GM06990 (cell line): Measurements from ENCODE around the gene ACOT13.
A peak's percentile ranks its signal among the peaks of the same experiment; 100 is the strongest.
"Not testable (repeated sequence)": the region's sequence is repeated elsewhere in the genome, so short reads cannot be mapped to it uniquely, and the experiment has no call there.

Source experiments
- DNase-seq: peaks from one replicate; pipeline ENCODE4 v3.0.0-alpha.2; 2011; ENCODE audit not compliant: insufficient read length; ENCODE audit errors: extremely low read depth
- H3K27me3 ChIP-seq: replicated peaks from 2 replicates; pipeline ENCODE4 v1.6.0; 2011; ENCODE audit warnings: low read length; ENCODE audit not compliant: control insufficient read depth, insufficient read depth
- H3K36me3 ChIP-seq: 2 replicates; pipeline ENCODE4 v1.5.1; 2011; ENCODE audit warnings: low read length; ENCODE audit not compliant: control insufficient read depth, insufficient read depth
- H3K4me3 ChIP-seq: replicated peaks from 2 replicates; pipeline ENCODE4 v1.5.1; 2011; ENCODE audit warnings: low read depth, mild to moderate bottlenecking, control low read depth, low read length
- TF ChIP-seq, protein P1 (sequence below): IDR thresholded peaks from 2 replicates; pipeline ENCODE4 v1.5.1; 2011; ENCODE audit warnings: low read length, control low read depth, mild to moderate bottlenecking, inconsistent platforms; ENCODE audit not compliant: insufficient read depth, poor library complexity, severe bottlenecking

The ACOT13 gene

DNA sequence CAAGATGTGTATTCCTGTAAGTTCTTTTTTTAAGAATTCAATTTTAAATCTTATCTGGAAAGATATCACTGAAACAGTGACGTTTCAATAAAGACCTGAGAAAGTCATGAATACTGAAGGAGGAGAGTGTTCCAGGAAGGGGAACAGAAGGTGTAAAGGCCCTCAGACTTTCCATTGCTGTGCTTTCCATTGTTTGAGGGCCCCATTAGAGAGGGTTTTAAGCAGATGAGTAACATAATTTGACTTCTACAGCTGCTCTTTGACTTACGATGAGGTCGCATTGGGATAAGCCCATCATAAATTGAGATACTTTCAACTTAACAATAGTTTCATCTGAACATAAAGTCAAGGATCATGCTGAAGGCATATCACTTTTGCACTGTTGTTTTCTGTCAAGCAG lies 24.7 kb downstream of the ACOT13 start:
- Histone ChIP-seq H3K27me3 (no peaks in the 10 kb centered on the region), H3K36me3 (no peaks in the 10 kb centered on the region), H3K4me3 (no peak overlapping the region)
- DNase-seq, result no peak
- TF ChIP-seq, protein P1, sequence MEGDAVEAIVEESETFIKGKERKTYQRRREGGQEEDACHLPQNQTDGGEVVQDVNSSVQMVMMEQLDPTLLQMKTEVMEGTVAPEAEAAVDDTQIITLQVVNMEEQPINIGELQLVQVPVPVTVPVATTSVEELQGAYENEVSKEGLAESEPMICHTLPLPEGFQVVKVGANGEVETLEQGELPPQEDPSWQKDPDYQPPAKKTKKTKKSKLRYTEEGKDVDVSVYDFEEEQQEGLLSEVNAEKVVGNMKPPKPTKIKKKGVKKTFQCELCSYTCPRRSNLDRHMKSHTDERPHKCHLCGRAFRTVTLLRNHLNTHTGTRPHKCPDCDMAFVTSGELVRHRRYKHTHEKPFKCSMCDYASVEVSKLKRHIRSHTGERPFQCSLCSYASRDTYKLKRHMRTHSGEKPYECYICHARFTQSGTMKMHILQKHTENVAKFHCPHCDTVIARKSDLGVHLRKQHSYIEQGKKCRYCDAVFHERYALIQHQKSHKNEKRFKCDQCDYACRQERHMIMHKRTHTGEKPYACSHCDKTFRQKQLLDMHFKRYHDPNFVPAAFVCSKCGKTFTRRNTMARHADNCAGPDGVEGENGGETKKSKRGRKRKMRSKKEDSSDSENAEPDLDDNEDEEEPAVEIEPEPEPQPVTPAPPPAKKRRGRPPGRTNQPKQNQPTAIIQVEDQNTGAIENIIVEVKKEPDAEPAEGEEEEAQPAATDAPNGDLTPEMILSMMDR, result no peak

DNA sequence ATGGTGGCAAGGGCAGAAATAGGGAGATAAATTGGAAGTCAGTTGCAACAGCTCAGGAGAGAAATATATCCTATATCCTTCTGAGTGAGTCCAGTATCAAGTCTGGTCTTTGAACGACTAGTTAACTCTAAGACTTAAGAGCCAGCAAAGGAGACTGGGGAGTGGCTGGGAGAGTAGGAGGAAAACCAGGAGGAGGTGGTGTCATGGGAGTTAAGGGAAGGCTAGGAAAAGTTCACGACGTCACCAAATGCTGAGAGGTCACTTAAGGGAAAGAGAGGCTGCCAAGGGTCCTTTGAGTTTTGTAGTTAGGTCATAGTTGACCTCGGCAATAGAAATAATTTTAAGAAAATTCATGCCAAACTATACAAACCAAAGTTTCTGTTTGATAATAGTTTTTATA lies 25.1 kb downstream of the ACOT13 start:
- no peak for DNase-seq
- H3K4me3 ChIP-seq, result no peak overlapping the region
- TF ChIP-seq, protein P1, result no peak
- H3K36me3 ChIP-seq, result no peaks in the 10 kb centered on the region
- H3K27me3 ChIP-seq, result no peaks in the 10 kb centered on the region

DNA sequence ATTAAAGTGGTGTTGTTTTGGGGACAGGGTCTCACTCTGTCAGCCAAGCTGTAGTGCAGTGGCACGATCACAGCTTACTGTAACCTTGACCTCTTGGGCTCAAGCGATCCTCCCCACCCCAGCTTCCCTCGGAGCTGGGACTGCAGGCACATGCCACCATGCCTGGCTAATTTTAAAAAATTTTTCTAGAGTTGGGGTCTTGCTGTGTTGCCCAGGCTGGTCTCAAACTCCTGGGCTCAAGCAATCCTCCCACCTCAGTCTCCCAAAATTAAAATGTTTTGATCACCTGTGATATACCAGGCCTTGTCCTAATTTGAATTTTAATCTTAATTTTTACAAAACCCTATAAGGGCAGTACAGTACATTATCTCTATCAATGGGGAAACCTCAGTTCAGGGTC lies 25.5 kb downstream of the ACOT13 start:
- H3K36me3 ChIP-seq, result no peaks in the 10 kb centered on the region
- H3K4me3 ChIP-seq, result no peak overlapping the region
- no peaks in the 10 kb centered on the region for H3K27me3 ChIP-seq
- TF ChIP-seq, protein P1, result no peak
- DNase-seq, result no peak

DNA sequence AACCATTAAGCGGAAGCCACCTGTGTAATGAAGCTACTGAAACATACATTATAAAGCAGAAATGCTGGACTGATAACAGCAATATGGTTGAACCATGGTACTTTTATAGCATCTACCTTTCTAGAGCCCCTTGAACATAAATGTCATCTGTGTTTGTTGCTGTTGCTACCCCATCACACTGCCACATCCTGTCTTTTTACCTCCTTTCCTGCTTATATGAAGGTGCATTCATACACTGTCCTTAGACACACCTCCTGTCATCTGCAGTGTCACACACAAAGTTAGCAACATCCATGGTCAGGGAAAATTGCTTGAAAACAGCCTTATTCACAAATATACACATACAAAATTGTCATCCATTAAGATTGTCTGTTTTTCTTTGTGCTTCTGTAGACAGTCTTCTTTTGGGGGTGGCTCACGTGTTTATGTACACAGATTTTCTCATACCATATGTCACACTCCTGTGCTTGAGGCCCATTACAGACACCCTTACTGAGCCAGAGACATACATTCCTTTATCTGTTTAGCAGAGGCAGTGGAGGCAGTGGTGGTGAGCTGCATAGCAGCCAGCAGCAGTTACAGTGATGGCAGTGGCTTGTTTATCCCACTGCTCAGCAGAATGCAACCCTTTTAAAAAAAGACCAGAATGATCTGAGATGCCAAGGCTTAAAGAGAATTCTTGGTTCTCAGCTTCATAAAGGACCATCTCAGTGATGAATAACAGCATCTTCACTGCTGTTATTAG lies 26.1 kb downstream of the ACOT13 start:
- DNase-seq, result no peak
- Histone ChIP-seq H3K4me3 (no peak overlapping the region), H3K36me3 (no peaks in the 10 kb centered on the region), H3K27me3 (no peaks in the 10 kb centered on the region)
- TF ChIP-seq, protein P1, result no peak

DNA sequence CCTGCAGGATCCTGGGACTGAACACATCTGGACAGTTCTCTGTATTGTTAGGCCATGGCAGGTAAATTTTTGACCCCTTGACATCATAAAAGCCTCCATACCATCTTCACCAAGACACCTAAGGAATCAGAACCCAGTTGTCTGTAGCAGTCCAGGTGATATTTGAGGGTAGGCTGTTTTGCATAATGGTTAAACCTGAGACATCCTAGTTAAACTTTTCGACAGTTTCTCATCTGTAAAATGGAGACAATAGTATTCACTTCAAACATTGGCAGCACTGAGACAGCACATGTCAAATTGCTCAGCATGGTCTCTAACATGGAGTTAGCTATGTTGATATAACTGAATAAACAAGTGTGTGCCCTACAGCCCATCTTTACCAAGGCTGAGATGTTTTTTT lies 27.3 kb downstream of the ACOT13 start:
- TF ChIP-seq, protein P1, result no peak
- Histone ChIP-seq H3K4me3 (no peak overlapping the region), H3K36me3 (no peaks in the 10 kb centered on the region), H3K27me3 (no peaks in the 10 kb centered on the region)
- DNase-seq, result no peak

DNA sequence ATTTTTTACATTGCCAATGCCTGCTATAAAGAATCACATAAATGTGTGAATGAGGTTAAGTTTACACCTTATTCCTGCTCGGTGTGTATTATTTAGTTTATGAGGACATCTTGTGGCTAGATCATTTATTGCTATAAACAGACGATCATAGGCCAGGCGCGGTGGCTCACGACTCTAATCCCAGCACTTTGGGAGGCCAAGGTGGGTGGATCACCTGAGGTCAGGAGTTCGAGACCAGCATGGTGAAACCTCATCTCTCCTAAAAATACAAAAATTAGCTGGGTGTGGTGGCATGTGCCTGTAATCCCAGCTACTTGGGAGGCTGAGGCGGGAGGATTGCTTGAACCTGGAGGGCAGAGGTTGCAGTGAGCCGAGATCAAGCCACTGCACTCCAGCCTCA lies 28.8 kb downstream of the ACOT13 start:
- H3K27me3 ChIP-seq, H3K36me3 ChIP-seq, H3K4me3 ChIP-seq, DNase-seq: not testable (repeated sequence)
- TF ChIP-seq, protein P1, result peak; percentile 12
